C4-2B (cell line): ENCODE data around the gene LIX1L.

ENCODE experiments used
- H3K27ac ChIP-seq: fragments of 450-650 bp; 2 replicates; pipeline ENCODE4 v1.5.1; 2017
- ZFX ChIP-seq: fragments of 450-650 bp; IDR thresholded peaks from 2 replicates; pipeline ENCODE4 v1.6.1; 2017
- TF ChIP-seq, protein P1 (sequence below): fragments of 450-650 bp; conservative IDR thresholded peaks from 2 replicates; pipeline ENCODE4 v1.5.1; 2017; ENCODE audit warnings: mild to moderate bottlenecking

LIX1L gene

DNA sequence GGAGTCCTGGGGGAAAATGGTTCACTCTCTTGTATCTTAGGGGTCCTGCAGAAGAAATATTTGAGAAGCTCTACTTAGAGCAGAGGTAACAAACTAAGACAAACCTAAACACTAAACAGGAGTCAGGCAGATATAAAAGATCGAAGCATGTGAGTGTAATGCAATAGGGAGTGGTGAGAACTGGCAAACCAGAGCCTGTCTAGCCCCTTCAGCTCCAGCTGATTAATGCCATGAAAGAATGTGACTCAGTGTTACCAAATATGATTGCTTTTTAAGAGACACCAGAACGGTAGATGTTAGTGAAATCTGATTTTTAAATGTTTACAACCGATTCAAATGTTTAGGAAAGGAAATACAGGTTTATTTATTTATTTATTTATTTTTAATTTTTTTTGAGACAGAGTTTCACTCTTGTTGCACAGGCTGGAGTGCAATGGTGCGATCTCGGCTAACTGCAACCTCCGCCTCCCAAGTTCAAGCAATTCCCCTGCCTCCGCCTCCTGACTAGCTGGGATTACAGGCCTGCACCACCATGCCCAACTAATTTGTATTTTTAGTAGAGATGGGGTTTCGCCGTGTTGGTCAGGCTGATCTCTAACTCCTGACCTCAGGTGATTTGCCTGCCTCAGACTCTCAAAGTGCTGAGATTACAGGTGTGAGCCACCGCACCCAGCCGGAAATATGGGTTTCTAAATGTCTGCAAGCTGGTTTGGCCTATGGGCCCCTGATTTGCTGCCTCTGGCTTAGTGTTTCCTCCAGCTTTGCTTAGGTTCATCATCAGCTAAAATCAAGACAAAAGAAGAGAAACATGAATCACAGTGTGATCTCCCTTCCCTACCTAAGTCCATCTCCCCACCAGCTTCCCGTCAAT lies 26.4 kb upstream of the LIX1L start:
- no peak overlapping the region for H3K27ac ChIP-seq
- no peak for TF ChIP-seq ZFX
- TF ChIP-seq, protein P1, sequence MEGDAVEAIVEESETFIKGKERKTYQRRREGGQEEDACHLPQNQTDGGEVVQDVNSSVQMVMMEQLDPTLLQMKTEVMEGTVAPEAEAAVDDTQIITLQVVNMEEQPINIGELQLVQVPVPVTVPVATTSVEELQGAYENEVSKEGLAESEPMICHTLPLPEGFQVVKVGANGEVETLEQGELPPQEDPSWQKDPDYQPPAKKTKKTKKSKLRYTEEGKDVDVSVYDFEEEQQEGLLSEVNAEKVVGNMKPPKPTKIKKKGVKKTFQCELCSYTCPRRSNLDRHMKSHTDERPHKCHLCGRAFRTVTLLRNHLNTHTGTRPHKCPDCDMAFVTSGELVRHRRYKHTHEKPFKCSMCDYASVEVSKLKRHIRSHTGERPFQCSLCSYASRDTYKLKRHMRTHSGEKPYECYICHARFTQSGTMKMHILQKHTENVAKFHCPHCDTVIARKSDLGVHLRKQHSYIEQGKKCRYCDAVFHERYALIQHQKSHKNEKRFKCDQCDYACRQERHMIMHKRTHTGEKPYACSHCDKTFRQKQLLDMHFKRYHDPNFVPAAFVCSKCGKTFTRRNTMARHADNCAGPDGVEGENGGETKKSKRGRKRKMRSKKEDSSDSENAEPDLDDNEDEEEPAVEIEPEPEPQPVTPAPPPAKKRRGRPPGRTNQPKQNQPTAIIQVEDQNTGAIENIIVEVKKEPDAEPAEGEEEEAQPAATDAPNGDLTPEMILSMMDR = no peak

GRCh38 chr1:145983206-145983675 lies 25.4 kb upstream of the LIX1L start:
- no peak for TF ChIP-seq ZFX
- TF ChIP-seq, protein P1 = no peak
- no peak overlapping the region for H3K27ac ChIP-seq

GRCh38 chr1:145982010-145982723 lies 24.4 kb upstream of the LIX1L start:
- no peak overlapping the region for H3K27ac ChIP-seq
- TF ChIP-seq, protein P1 = no peak

DNA sequence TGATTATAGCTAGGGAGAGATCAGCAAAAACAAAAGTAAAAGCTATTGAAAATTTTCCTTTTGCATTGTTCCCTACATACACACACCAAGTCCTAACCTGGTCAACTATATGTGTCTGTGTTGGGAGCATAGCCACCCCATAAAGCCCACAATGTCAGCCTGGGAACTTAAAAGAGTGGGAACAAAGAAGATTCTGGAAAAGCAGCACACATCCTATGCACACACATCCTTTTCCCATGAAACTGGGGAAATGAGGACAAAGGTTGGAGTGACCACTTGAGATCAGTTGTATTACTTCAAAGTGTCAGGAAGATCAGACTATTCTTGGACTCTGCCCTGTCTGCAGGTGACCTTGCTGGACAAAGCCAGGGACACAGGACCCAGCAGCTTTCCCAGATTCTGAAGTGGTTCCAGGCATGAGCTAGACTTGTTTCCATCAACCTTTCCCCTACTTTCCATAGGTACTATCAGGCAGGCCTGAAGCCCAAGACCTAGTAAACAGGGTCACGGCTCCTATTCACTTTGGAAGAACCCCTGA lies 22.7 kb upstream of the LIX1L start:
- no peak for TF ChIP-seq ZFX
- TF ChIP-seq, protein P1 = no peak

DNA sequence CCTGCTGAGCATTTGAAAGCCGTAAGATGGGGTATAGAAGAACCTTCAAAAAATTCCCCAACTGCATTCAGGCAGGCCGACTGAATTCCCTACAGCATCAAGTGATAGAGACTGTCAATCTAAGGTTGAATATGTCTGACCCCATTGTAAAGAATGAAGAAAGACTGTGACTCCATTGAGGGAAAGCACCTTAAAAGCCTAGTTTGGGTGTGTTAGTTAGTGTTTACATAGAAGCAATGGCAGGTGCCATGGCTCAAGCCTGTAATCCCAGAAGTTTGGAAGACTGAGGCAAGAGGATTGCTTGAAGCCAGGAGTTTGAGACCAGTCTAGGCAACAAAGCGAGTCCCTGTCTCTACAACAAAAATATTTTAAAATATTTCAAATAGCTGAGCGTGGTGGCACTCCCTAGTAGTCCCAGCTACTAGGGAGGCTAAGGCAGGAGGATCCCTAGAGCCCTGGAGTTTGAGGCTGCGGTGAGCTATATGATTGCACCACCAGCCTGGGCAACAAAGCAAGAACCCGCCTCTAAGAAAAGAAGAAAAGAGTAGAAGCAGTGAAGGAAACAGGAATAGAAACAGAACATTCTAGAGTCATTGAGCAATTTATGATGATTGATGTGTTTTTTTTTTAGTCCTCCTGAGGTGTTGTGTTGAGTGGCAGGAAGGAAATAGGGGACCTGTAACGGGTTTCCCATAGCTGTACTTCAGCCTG lies 22.1 kb upstream of the LIX1L start:
- H3K27ac ChIP-seq = peak overlapping the region; percentile 84
- TF ChIP-seq, protein P1 = no peak
- TF ChIP-seq ZFX = no peak

More for the DNA sequence above, 22.7 kb upstream of the LIX1L start:
- peak overlapping the region; percentile 84; the same call in 1 of the 2 replicates for H3K27ac ChIP-seq

GRCh38 chr1:145978854-145979745 lies 21.3 kb upstream of the LIX1L start:
- no peak for TF ChIP-seq ZFX
- TF ChIP-seq, protein P1 = no peak
- H3K27ac ChIP-seq = peak overlapping the region; percentile 84
